Measurements from ENCODE around the gene TXNRD3.
"Not testable (repeated sequence)": the region's sequence is repeated elsewhere in the genome, so short reads cannot be mapped to it uniquely, and the experiment has no call there.

The TXNRD3 gene

DNA sequence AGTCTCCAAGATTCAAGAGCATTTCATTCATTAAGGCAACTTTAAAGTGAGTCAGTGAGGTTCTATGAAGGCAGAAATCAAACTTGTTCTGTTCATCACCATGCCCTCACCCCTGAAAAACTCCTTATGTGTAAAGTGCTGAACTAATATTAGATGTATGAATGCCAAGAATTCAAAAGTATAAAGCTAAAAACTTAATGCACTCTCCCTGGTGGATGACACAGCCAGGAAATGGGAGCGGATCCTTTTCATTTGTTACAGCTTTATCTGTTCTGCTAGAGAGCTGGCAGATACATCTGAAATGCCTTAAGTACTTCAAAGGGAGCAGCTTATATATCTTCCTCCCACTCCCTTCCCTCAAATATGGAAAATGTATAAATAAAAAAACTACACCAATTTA, 8.2 kb downstream of the TXNRD3 start:
- DNase-seq (ENCODE audit: low spot score) = no peak

DNA sequence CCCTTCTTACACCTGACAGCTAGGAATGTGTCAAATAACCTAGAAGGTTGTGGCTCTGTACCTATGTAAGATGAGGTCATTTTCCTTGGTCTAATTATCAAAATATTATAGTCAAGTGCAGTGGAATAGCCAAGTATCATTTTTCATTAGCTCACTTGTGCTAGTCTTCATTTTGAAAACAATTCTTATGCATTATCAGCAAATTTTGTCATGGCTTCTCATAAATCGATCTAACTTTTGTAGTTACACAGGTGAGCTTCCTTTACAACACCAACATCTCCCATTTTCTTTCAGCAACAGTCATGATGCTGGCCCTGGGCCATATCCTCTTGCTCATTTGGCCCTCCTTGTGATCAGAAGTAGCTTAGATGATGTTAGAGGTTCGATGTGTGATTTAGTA, 10.3 kb downstream of the TXNRD3 start:
- no peak for DNase-seq (ENCODE audit: low spot score)

DNA sequence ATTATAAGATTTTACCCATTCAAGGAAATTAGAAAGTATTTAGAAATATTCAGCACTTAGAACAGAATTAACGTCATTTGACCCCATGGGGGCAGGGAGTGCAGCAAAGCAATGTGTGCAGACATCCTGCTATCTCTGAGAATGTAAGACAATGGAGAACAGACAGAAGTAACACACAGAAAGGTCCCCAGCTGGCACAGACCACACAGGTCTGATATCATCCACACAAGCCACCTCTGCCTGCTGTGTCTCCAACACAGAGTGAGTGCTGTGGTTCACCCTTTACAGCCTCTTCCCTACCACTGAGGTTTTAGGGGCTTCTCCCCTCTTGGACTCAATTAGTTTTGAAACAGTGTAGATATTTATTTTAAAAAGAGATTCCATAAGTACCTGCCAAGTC, 16.1 kb downstream of the TXNRD3 start:
- no peak for DNase-seq (ENCODE audit: low spot score)

DNA sequence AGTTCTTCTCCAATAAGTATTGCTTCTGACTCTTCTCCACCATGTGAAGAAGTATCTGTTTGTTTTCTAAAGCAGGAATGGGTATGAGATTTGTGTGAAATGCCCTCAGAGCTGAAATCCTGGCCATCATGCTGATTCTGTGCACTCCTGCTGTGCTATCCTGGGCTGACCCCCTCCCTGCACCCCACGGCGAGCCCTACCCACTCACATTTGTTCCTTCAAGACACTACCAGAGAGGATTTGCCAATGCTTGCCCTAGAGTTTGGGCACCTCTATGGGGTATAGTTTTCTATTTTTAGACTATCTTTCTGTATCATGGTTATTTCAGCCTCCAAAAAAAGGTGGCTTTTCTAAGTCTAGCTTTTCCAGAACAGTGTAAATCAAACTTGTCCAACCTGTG, 18.5 kb downstream of the TXNRD3 start:
- DNase-seq (ENCODE audit: low spot score) = no peak

DNA sequence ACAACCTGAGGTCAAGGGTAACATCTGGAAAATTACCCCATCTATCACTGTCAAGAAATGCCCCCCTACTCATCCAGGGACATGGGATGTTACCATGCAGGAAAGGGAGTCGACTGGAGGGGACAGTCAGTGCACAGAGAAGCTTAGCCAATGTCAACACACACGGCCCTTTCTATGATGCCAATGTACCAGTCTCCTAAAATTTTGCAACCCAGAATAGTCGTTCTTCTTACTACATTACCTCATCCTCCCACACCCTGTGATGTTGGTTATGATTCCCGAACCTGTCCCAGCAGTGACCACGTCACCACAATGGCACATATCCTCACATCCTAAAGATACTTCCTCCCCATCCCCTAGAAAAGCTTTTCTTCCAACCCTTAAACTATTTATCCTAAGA, 20.1 kb downstream of the TXNRD3 start:
- no peak for DNase-seq (ENCODE audit: low spot score)

DNA sequence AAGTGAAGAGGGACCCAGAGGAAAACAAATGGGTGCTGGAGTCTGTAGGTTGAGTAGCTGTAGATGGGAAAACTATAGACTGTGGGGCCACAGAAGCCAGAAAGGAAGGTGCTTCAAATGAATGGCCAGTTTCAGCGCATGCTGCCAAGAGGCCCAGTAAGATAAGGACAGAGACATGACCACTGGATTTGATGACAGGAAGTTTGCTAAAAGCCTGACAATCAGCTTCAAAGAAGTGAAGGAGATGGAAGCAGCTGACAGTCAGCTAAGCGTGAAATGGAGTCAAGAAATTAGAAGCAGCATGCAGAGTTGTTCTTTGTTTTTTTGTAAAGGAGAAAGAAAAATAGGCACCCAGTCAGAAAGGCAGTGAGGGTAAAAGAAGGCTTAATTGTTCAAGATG, 24.9 kb downstream of the TXNRD3 start:
- no peak for DNase-seq (ENCODE audit: low spot score)

DNA sequence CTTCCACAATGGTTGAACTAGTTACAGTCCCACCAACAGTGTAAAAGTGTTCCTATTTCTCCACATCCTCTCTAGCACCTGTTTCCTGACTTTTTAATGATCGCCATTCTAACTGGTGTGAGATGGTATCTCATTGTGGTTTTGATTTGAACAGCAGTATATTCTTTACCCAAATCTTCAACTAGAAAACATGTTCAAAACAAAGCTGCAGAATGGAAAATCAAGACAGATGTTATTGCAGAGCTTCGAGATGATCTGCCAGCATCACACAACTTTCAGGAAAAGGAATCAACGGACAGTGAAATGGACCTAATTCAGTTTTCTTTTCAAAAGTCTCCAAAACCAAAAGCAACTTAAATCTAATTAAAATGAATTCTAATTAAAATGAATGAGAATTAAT, 29.2 kb downstream of the TXNRD3 start:
- not testable (repeated sequence) for DNase-seq (ENCODE audit: low spot score)

DNA sequence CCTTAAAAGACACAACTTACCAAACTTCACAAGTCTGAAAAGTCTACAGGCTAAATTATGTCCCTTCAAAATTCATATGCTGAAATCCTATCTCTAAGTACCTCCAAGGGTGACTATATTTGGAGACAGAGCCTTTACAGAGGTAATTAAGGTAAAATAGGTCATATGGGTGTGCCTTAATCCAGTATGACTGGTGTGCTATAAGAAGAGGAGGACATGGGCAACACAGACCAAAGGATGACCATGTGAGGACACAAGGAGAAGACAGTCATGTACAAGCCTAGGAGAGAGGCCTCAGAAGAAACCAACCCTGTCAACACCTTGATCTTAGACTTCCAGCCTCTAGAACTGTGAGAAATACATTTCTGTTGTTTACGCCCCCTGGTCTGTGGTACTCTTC, 32.2 kb downstream of the TXNRD3 start:
- no peak for DNase-seq (ENCODE audit: low spot score)

DNA sequence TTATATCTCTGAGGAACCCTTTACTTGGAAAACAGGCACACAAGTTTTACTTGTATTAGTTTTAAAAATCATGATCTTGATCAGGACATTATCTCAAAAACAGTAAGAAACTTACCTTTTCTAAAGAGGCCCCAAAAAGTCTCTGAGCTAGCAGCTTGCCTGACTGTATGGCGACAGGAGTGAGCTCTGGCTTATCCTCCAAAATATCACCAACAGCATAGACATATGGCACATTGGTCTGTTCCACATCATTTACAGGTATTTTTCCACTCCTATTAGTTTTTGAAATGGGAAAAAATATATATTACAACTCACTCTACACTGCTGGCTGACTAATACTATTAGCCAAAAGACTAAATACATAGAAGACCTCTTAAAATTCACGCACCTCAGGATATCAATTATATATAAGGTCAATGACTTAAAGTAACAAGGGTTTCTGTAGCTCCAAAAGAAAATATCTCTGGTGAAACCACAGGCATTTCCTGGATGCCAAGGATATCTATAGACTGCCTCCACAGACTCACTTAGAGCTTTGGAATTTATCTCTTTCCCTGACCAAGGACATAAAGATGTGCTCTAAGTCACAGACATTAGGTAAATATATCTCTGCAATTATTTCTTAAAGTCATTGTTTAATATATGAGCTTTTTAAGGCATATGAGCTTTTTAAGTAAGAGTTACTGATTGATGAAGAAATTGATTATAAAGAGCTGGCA, 33.1 kb downstream of the TXNRD3 start:
- no peak for DNase-seq (ENCODE audit: low spot score)

DNA sequence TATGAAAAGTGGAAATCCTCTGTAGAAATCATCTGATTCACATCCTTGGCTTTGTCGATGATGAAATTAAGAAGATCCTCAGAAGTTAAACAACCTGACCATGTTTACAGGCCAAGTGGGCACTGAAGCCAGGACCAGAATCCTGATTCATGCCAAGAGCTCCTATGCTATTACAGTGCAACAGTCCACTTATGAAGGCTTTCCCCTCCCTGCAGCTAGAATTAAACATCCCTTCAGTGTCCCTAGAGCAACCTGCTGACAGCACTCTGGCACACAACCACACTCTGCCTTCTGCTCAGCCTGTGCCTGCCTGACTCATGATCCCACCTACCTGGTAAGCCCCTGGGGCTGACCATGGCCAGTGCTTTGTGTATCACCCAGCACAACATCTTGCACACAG, 33.8 kb downstream of the TXNRD3 start:
- no peak for DNase-seq (ENCODE audit: low spot score)

DNA sequence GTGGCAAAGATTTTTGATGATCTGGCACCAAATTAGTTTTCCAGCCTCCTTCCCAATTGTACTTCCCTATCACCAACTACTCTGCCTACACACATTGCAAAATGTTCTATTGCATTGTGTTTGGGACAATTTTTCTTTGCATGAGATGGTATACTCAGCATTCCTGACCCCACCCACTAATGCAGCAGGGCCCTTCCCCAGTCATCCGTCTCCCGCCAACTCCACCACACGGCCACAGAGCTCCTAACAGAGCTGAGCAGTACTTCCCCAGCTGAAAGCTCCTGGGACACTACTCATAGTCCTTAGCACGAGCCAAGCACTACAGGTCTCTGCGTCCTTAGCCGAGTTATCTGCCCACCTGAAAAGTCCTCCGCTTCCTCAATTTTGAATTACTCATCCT, 34.2 kb downstream of the TXNRD3 start:
- no peak for DNase-seq (ENCODE audit: low spot score)

DNA sequence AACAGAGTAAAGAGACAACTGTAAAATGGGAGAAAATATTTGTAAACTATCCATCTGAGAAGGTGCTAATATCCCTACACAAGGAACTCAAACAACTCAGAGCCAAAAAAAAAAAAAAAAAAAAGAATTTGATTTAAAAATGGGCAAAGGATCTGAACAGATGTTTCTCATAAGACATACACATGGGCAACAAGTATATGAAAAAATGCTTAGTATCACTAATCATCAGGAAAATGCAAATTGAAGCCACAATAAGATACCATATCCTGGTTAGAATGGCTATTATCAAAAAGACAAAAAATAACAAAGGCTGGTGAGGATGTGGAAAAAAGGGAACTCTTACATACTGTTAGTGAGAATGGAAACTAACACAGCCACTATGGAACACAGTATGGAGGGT, 36.2 kb downstream of the TXNRD3 start:
- DNase-seq (ENCODE audit: low spot score) = no peak

DNA sequence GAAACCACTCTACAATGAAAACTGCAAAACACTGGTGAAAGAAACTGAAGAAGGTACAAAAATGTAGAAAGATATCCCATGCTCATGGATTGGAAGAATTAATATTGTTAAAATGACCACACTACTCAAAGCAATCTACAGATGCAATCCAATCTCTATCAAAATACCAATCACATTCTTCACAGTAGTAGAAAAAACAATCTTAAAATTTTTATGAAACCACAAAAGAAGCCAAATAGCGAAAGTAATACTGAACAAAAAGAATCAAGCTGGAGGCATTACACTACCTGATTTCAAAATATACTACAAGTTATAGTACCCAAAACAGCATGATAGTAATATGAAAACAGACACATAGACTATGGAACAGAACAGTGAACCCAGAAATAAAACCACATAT, 36.9 kb downstream of the TXNRD3 start:
- no peak for DNase-seq (ENCODE audit: low spot score)

DNA sequence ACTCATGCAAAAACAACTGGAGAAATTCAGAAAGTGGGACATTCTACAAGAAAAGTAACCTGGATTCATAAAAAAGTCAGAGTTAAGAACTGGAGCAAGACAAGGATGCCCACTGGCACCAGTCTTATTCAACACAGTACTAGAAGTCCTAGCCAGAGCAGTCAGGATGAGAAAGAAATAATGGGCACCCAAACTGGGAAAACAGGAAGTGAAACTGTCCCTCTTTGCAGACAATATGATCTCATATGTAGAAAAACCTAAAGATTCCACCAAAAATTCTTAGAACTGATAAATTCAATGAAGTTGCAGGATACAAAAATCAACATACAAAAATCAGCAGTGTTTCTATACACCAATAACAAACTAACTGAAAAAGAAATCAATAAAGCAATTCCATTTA, 37.4 kb downstream of the TXNRD3 start:
- no peak for DNase-seq (ENCODE audit: low spot score)

DNA sequence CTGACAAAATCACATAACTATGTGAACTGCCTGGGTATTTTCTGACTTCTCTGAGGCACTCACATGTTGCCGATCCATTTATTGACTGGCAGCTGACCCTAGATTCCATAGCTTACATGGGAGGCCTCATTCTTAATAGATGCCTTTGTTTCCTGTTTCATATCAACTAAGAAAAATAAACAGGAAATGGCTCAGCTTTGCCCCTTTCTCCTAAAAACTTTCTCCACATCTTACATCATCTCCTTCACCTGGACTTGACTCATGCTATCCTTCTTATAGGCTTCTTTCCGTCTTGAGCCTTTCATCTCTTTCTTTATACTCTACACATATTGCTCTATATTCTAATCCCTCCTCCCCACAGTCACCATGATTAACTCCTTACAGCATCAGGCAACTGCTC, 38.0 kb downstream of the TXNRD3 start:
- DNase-seq (ENCODE audit: low spot score) = no peak

DNA sequence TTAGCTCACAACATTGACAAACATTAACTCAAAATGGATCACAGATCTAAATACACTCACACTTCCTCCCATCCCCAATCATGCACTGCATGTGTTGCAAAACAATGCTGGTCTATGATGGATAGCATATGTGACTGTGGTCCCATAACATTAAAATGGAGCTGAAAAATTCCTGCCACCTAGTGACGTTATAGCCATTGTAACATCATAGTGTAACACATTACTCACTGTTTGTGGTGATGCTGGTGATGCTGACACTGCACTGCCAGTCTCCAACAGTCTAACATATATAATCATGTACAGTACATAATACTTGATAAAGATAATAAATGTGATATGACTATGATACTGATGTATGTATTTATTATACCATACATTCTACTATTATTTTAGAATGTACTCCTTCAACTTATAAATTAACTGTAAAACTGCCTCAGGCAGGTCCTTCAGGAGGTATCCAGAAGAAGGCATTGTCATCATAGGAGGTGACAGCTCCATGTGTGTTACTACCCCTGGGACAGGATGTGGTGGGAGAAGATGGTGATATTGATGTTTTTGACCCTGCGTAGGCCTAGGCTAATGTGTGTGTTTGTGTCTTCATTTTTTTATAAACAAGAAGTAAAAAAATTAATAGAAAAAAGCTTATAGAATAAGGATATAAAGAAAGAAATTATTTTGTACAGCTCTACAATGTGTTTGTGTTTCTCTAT, 41.3 kb downstream of the TXNRD3 start:
- no peak for DNase-seq (ENCODE audit: low spot score)

DNA sequence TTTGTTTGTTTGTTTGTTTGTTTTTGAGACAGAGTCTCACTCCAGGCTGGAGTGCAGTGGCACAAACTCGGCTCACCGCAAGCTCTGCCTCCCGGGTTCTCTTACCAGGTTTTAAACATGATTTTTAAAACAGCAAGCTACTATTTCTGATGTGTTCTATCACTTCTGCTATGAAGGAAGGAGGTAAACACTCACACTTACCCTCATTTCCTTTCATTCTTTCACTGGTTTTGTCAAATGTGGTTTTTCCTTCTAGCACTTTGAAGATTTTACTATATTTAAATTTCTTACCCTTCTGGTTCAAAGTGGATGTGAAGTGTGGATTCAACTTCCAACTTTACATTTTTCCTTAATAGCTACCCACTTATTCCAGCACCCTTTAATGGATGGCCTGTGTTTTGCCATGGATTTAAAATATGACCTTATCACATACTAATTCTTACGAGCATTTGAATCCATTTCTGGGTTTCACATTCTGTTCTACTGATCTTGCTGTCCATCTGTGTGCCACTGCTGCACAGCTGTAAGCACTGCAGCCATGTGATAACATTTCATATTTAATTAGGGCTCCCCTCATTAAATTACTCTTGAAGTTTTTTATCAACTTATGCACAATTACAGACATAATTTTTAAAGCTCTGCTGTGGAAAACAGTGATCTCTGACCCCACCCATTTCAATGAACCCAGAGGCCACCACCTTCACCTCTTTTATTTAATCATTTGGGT, 42.3 kb downstream of the TXNRD3 start:
- DNase-seq (ENCODE audit: low spot score) = no peak

DNA sequence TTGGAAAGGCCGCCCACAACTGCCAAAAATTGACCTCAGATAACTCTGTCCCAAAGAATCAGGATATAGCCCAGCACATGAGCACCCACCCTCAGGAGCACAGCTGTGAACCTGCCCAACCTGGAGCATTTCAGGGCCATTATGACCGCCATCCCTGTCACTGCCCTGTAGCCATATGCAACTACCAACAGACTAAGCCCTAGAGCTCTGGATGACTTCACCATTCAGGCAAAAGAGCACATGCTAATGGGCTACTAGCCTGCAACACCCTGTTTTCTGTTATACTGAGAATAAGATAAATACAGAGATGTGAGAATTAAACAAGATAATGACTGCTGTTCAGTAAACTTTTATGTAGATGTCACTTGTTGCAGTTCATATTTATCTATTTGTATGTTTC, 45.0 kb downstream of the TXNRD3 start:
- DNase-seq (ENCODE audit: low spot score) = no peak

DNA sequence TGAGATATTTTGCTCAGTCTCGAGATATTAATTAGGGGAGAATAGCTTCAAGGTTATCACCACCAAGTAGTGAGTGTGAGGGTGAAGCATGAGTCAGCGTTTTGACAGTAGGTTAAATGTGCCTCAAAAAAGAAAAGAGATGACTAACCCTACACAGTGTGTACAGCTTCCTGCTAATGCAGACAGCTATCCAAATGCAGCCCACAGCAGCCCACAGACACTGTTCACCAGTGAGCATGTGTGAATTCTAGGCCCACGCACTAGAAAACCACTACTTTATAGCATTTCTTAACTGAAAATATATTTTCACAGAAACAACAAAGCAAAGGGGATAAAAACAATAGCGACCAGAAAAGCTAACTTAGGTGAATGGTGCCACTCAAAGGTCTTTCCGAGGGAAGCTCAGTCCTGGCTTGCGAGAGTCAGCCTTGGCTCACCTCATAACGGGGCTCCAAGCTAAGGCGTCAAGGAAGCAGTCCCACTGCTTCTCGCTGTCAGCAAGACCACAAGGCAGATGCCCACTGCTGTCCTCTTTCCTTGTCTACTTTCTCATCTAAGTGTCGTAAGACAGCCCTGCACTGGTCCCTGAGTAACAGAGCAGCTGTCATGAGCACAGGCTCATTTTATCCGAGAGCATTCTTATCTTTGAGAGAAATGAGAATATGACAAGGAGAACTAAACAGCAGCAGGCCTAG, 47.6 kb downstream of the TXNRD3 start:
- no peak for DNase-seq (ENCODE audit: low spot score)

DNA sequence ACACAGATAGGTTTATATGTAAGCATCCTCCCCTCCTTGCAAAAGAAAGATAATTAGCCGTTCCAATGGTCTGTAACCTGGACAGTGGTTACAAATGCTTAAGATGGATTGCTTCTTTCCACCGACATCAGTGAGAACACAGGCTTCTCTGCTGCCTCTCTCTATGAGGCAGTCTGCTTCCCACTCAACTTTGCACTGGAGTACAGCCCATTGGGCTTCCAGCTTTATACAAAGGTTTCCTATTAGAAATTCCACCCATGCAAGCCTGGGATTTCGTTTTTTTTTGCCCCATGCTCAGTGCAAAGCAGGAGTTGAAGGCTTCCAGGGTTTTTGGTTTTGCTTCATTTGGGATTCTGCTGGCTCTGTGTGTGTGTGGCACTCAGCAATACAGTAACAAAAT, 48.9 kb downstream of the TXNRD3 start:
- DNase-seq (ENCODE audit: low spot score) = no peak

DNA sequence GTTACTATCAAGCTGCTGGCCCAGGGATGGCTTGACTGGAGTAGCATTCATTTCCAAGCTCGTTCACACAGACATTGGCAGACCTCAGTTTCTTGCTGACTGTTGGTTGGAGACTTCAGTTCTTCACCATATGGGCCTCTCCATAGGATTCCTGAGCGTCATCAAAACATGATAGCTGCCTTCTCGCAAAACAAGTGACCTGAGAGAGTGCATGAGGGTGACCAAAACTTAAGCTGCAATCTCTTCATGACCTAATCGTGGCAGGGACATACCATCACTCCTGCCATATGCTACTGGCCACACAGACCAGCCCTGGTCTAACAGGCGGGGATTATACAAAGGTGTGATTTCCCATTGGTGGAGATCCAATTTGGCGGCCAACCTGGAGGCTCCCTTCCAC, 50.2 kb downstream of the TXNRD3 start:
- no peak for DNase-seq (ENCODE audit: low spot score)

DNA sequence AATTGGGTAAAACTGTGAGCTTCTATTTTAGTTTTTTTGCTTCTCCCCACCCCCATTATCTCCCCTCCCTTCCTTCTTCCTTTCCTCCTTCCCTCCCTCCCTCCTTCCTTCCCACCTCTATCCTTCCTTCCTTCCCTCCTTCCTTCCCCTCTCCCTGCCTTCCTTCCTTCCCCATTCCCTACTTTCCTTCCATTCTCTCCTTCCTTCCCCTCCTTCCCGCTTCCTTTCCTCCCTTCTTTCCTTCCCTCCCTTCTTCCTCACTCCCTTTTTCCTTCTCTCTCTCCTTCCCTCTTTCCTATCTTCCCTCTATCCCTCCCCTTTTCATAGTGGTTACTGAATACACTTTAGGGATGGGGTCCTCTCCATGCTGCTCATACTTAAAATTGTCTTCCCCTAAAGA, 55.8 kb downstream of the TXNRD3 start:
- DNase-seq (ENCODE audit: low spot score) = no peak

DNA sequence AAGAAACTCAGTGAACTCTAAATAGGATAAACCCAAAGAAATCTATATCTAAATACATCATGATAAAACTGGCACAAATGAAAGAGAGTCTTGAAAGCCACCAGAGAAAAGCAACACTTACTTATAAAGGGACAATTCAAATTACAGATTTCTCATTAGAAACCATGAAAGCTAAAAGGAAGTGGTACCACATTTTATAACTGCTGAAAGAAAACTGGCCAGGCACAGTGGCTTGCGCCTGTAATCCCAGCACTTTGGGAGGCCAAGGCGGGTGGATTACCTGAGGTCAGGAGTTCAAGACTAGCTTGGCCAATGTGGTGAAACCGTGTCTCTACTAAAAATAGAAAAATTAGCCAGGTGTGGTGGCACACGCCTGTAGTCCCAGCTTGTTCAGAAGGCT, 59.4 kb downstream of the TXNRD3 start:
- DNase-seq (ENCODE audit: low spot score) = not testable (repeated sequence)

Data from germinal center (tissue), 1 donor.